GM18951 (cell line): ENCODE results near the gene OR2A25.

ENCODE experiments used
- POLR2A ChIP-seq: IDR thresholded peaks from 4 replicates; pipeline ENCODE4 v1.6.1; 2011; ENCODE audit warnings: mild to moderate bottlenecking; ENCODE audit not compliant: insufficient read length, insufficient read depth; ENCODE audit errors: extremely low read depth
- in situ Hi-C: fragments of 300-500 bp; cut with MboI; formaldehyde crosslinking; loops from one replicate; pipeline ENCODE4 v1.12.0; 2022; ENCODE audit warnings: low sequenced_read_pairs, mixed read lengths, inconsistent platforms; ENCODE audit not compliant: unreplicated experiment

The OR2A25 gene

DNA sequence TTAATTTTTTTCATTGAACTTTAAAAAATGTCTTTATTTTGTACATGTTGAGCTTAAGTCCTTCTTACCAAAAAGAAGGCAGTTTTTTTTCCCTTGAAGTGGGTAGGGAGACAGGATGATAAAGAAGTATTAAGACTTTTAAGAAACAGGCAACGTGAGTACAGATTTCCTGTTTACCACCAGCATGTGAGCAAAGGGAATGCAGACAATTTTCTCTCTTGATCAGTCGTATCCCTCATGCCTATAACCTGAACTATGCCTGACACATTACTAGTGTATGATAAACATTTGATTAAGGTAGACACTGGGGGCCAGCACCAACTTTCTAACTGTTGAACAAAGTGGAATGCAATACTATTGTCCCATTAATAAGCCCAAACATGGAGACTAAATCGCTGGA, 31.0 kb downstream of the OR2A25 start:
- in situ Hi-C loops, result no loop called here
- TF ChIP-seq POLR2A, result no peak

DNA sequence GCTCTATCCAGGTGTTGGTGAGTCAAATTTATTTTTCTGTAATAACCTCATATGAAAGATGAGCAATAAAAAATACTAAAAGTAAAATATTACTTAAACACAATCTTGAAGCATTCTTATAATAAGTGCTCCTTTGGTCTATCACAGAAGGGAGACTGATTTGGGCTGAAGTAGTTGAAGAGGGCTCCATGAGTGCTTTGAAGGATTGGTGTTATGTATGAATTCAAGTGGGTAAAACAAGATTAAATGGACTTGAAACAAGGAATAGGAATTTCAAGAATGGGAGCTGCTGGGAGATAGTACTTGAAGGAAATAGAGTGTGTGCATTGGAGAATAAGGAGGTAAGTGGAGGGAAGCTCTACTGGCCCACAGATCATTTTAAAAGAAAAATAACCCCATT, 32.4 kb downstream of the OR2A25 start:
- in situ Hi-C loops, result no loop called here
- TF ChIP-seq POLR2A, result no peak

DNA sequence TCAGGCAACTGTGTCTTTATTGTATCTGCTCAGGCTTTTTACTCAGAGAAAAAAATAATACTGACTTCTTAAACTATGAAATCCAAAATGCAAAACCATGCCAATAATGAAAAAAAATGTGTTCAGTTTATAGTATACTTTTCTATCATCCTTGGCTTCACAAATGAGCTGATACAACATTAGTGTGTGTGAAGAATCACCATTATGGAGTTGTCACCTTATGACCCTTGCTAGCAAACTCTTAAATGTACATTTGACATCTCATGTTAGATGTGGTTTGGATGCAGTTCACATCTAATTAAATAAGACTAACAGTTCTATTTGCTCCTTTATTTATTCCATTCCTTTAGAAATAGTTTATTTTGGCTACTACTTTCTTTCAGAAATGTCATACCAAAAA, 35.6 kb downstream of the OR2A25 start:
- in situ Hi-C loops, result no loop called here
- TF ChIP-seq POLR2A, result no peak

DNA sequence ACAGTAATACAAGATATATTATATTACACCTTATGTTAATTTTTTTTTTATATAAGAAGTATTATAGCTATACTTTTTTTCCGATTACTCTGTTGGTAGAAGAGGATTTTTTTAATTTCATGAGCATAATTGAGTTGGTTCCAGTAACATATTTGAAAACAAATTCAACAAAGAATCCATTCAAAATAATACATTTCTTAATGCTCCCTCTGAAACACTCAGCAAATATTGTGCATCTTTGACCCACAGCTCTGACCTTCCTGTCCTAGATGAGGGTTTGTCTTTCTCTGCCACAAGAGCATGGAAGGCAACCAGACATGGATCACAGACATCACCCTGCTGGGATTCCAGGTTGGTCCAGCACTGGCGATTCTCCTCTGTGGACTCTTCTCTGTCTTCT, 39.7 kb downstream of the OR2A25 start, which contains the start of gene OR2A2:
OR2A2 (plus strand) TSS at position 301 of the 400 bp plus-strand sequence; CDS start at position 301, 0 bp downstream.
- no peak for TF ChIP-seq POLR2A
- in situ Hi-C loops, result no loop called here

DNA sequence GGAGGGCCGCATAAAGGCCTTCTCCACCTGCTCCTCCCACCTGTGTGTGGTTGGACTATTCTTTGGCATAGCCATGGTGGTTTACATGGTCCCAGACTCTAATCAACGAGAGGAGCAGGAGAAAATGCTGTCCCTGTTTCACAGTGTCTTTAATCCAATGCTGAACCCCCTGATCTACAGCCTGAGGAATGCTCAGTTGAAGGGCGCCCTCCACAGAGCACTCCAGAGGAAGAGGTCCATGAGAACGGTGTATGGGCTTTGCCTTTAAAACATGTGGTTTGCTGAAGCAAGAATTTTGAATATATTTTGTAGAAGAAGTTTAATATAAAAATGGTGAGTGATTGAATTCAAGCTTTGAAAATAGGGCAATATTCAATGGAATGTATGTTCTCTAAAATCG, 40.7 kb downstream of the OR2A25 start:
- no peak for TF ChIP-seq POLR2A
- in situ Hi-C loops, result no loop called here

DNA sequence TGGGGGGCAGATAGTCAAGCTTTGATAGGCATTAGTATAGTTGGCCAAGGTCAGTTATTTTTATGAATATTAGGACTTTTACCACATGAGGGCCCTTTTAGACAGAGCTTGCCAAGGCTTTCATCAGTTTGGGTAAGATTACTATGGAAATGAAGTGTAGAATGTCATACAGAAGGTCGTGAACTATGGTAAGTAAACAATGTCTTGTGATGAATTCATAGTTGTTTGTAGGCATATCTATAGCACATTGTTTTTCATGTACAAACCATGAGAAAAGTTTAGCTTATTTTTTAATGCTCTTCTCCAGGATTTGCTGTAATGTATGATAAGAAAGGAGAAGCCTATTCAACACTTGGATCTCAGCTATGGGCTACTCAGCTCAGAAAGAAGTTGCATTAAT, 44.0 kb downstream of the OR2A25 start:
- TF ChIP-seq POLR2A, result no peak
- in situ Hi-C loops, result no loop called here

DNA sequence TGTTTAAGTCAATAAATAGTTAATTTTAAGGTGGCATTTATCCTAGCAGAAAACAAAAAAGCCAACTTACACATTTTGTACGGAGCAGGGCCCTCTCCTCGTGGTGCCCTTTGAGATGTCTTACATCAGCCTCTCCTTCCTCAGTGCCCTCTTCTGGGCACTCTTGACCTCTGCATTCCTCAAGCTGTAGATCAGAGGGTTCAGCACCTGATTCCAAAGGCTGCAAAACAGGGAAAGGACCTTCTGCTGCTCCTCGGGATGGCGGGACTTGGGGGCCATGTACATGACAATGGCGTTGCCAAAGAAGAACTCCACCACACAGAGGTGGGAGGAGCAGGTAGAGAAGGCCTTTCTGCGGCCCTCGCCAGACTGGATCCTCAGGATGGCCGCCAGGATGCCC, 48.7 kb downstream of the OR2A25 start:
- no peak for TF ChIP-seq POLR2A
- in situ Hi-C loops, result no loop called here

DNA sequence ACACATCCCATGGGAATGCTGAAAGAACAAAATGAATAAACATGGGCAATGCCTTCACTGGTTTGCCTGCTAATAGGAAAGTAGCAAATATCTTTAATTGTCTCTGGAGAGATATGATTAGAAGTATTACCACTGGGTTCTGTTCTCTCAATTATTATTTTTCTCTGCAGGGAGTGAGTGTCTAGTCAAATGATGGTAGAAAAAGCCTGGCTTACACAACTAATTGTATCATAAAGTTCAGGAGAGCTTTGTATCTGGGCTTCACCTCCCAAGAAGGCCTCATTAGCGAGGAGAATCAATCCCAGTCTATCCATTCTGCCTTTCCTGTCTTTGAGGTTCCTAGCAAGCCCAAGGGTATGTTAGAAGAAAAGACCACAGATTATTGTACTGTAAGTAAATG, 53.3 kb downstream of the OR2A25 start, which contains the start of gene OR2A14:
OR2A14 (plus strand) TSS at position 301 of the 400 bp plus-strand sequence. CDS start 5,937 bp downstream, outside the sequence.
- in situ Hi-C loops, result no loop called here
- no peak for TF ChIP-seq POLR2A
